ENCODE data around the gene TBC1D5.

- TF ChIP-seq PAX5 (IDR thresholded peaks at IDR 0.05; ENCODE audit: insufficient read depth, low read length, severe bottlenecking) (no peak), POLR2A (IDR thresholded peaks at IDR 0.05; ENCODE audit: low read depth, low read length) (no peak), POLR2AphosphoS5 (IDR thresholded peaks at IDR 0.05; ENCODE audit: low read depth, low read length) (no peak), TAF1 (IDR thresholded peaks at IDR 0.05; ENCODE audit: low read depth, low read length) (no peak)
These were observed 236.6 kb downstream of the TBC1D5 start for GRCh38 chr3:17505856-17506255.
